Spleen (tissue), 7 donors: ENCODE data around the gene SLC22A23.

Source experiments
- CTCF ChIP-seq, 11 experiments: fragments of 200-600 bp in 7 of 11; fragments of 450-650 bp in 4 of 11; sonication (generic) in 4 of 11; IDR thresholded peaks in 8 of 11; conservative IDR thresholded peaks in 3 of 11; 1 replicate in 7 of 11; 2 replicates in 4 of 11; pipeline versions ENCODE4 v1.4.0 to v1.8.0; 2016 to 2021; ENCODE audit warnings: antibody characterized with exemption in 11 of 11, inconsistent platforms in 4 of 11, mild to moderate bottlenecking in 1 of 11
- POLR2A ChIP-seq, 3 donors: fragments of 450-650 bp; IDR thresholded peaks; one replicate each; pipeline ENCODE4 v1.5.1; 2017; ENCODE audit warnings: antibody characterized with exemption in 3 of 3, mild to moderate bottlenecking in 1 of 3
- POLR2AphosphoS5 ChIP-seq, 3 donors: sonication (generic); formaldehyde crosslinking; IDR thresholded peaks; one replicate each; pipeline ENCODE4 v1.5.1; 2017; ENCODE audit warnings: antibody characterized with exemption in 3 of 3
- donor health status: DM: no; HTN: no; CAD: no; lungs with moderate emphysema.
- donor health status: DM: no; HTN: no; CAD: no.
- donor health status: DM: no; HTN: no; CAD: no.

DNA sequence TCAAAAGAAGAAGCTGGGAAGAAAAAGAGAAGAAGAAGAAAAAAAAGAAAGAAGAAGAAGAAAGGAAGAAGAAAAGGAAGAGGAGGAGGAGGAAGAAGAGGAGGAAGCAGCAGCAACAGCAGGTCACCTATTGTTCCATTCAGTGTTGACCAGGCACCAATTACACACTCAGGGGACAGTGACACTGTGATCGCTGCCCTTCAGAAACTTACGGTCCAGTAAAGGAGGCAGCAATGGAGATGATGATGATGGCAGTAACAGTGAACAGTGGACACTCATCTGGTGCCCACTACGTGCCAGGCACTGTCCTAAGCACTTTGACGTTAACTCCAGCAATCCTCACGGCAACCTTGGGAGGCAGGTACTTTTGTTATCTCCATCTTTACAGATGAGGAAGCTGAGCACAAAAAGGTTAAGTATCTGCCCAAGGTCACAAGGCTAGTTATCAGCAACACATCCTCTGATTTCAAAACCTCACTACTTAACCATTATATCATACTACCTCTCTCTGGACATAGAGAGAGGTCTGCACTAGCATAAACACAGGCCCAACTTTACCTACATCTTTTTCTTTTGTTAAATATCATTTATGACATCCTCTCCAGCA, 83.2 kb downstream of the SLC22A23 start:
- TF ChIP-seq CTCF (IDR thresholded peaks at IDR 0.05 in 8 of 11, conservative IDR thresholded peaks at IDR 0.05 in 3 of 11) (no peak), POLR2AphosphoS5 (IDR thresholded peaks at IDR 0.05) (no peak), POLR2A (IDR thresholded peaks at IDR 0.05) (no peak)
